NT2/D1 (cell line): Measurements from ENCODE around the gene ENDOU.

Experiments used
- DNase-seq: peaks from one replicate; pipeline ENCODE4 v3.0.0-alpha.2; 2011; ENCODE audit warnings: low read depth, low spot score
- H3K27me3 ChIP-seq: 2 replicates; pipeline ENCODE4 v1.6.0; 2011; ENCODE audit warnings: mild to moderate bottlenecking; ENCODE audit not compliant: insufficient read length, insufficient read depth
- H3K36me3 ChIP-seq: 2 replicates; pipeline ENCODE4 v1.6.1; 2011; ENCODE audit warnings: mild to moderate bottlenecking, low read length, mixed read lengths; ENCODE audit not compliant: insufficient read depth, insufficient read length
- H3K4me1 ChIP-seq: 2 replicates; pipeline ENCODE4 v1.5.1; 2011; ENCODE audit not compliant: insufficient read depth, insufficient read length
- H3K4me3 ChIP-seq: 2 replicates; pipeline ENCODE4 v1.5.1; 2011; ENCODE audit warnings: low read depth; ENCODE audit not compliant: insufficient read length
- H3K9ac ChIP-seq: 2 replicates; pipeline ENCODE4 v1.6.0; 2011; ENCODE audit warnings: low read depth; ENCODE audit not compliant: insufficient read length
- H3K9me3 ChIP-seq: 2 replicates; pipeline ENCODE4 v1.5.1; 2011; ENCODE audit warnings: mild to moderate bottlenecking, low read length; ENCODE audit not compliant: insufficient read depth
- SUZ12 ChIP-seq: IDR thresholded peaks from 2 replicates; pipeline ENCODE4 v1.6.1; 2011; ENCODE audit not compliant: insufficient read length, insufficient read depth; ENCODE audit errors: extremely low read depth
- YY1 ChIP-seq: IDR thresholded peaks from 2 replicates; pipeline ENCODE4 v1.6.1; 2011; ENCODE audit not compliant: insufficient read length, insufficient read depth
- ZNF274 ChIP-seq: IDR thresholded peaks from 2 replicates; pipeline ENCODE4 v1.6.1; 2011; ENCODE audit warnings: mild to moderate bottlenecking, low read depth, low read length

The ENDOU gene

DNA sequence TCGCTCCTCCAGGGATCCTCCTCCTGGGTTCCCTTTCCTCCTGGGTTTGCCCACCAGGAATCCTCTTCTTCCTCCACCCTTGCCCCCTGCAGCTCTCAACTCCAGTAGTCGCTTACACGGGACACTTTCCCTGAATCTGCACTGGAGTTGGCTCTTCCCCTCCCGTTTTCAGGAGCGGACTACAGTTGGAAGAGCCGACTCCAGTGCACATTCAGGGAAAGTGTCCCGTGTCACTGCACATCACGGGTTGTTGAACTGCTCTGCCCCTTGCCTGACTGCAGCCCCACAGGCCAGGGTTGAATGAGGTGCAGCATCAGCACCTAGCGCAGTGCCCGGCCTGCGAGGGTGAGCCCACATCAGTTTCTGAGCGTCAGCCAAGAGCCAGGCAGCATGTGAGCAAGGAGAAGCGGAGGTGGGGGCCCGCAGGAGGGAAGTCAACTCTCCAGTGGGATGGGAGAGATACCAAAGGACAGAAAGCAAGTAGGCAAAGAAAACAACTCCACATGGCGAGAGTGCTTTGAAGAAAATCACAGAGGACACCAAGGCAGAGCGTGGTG lies 20.3 kb upstream of the ENDOU start:
- Histone ChIP-seq H3K4me3 (no peak overlapping the region), H3K9ac (no peak overlapping the region), H3K9me3 (no peaks in the 10 kb centered on the region), H3K36me3 (no peaks in the 10 kb centered on the region), H3K27me3 (peaks cover 3% of the 10 kb centered on the region), H3K4me1 (peaks cover 14% of the 10 kb centered on the region)
- no peak for DNase-seq
- TF ChIP-seq SUZ12 (no peak), ZNF274 (no peak), YY1 (no peak)

- H3K4me1 ChIP-seq = peaks cover 20% of the 10 kb centered on the region
- H3K36me3 ChIP-seq = no peaks in the 10 kb centered on the region
- no peak overlapping the region for H3K4me3 ChIP-seq
- TF ChIP-seq ZNF274 (no peak), SUZ12 (no peak), YY1 (no peak)
- no peak overlapping the region for H3K9ac ChIP-seq
- no peak for DNase-seq
- peaks cover 3% of the 10 kb centered on the region for H3K27me3 ChIP-seq
- no peaks in the 10 kb centered on the region for H3K9me3 ChIP-seq
These were observed 19.6 kb upstream of the ENDOU start for GRCh38 chr12:47744778-47745436.

GRCh38 chr12:47744005-47744651 lies 18.8 kb upstream of the ENDOU start:
- DNase-seq = no peak
- H3K9ac ChIP-seq = no peak overlapping the region
- TF ChIP-seq SUZ12 (no peak), ZNF274 (no peak), YY1 (no peak)

DNA sequence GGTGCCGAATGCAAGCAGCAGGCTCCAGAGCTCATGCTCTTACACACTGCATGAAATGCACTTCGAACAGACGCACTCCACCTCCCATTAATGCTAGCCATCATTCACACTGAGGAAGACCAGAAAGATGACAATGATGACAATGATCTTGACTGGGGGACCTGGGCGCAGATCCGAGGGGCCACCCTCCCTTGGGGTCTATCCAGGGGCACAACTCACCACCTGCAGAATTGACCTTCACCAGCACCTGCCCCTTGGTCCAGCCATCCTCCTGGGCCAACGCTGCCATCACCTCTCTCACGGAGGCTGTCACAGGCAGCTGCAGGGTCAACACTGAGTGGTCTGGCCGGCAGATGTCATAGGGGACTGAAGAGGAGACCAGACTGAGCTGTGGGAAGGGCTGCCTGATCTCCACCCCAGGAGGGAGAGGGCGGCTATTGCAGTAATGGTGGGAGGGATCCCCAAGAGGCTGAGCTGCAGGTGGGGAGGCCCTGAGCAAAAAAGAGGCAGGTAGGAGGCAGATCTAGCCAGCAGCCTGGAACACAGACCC lies 18.1 kb upstream of the ENDOU start:
- DNase-seq = no peak
- Histone ChIP-seq H3K36me3 (no peaks in the 10 kb centered on the region), H3K27me3 (peaks cover 3% of the 10 kb centered on the region), H3K4me1 (peaks cover 20% of the 10 kb centered on the region), H3K9ac (no peak overlapping the region), H3K4me3 (no peak overlapping the region), H3K9me3 (no peaks in the 10 kb centered on the region)
- TF ChIP-seq YY1 = no peak
- TF ChIP-seq ZNF274 = no peak
- no peak for TF ChIP-seq SUZ12

More at GRCh38 chr12:47744005-47744651, 18.8 kb upstream of the ENDOU start:
- H3K9me3 ChIP-seq = no peaks in the 10 kb centered on the region
- H3K36me3 ChIP-seq = no peaks in the 10 kb centered on the region
- H3K4me3 ChIP-seq = no peak overlapping the region
- H3K27me3 ChIP-seq = peaks cover 3% of the 10 kb centered on the region
- H3K4me1 ChIP-seq = peaks cover 20% of the 10 kb centered on the region

DNA sequence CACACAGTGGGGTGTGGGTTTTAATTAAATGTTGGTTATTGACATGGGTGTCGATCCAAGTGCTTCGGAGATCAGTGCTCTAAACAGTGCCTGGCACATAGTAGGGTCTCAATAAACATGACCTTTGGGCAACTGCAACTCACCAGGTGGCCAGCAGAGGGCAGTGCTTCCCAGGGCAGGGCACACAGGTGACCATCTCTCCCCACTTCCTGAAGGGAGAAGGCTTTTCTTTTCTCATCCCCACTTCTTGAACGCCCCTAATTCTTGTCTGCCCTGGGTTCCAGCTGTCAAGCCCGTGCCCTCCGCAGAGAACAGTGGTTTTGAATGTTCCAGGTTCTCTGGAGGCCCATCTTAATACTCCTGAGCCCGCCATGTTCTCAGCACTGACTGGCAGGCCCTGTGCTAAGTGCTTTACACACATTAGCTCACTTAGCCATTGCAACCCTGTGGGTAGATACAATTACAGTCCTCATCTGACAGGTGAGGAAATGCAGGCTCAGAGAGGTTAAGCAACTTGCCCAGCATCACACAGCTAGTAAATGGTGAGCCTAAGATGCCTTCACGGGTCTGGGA lies 17.0 kb upstream of the ENDOU start:
- Histone ChIP-seq H3K9me3 (no peaks in the 10 kb centered on the region), H3K36me3 (no peaks in the 10 kb centered on the region), H3K27me3 (peaks cover 3% of the 10 kb centered on the region), H3K4me3 (no peak overlapping the region), H3K4me1 (peaks cover 20% of the 10 kb centered on the region), H3K9ac (no peak overlapping the region)
- DNase-seq = peak; percentile 43
- TF ChIP-seq ZNF274 (no peak), SUZ12 (no peak), YY1 (no peak)

GRCh38 chr12:47741340-47741703 lies 16.0 kb upstream of the ENDOU start:
- Histone ChIP-seq H3K4me1 (peaks cover 27% of the 10 kb centered on the region), H3K4me3 (no peak overlapping the region), H3K9me3 (no peaks in the 10 kb centered on the region), H3K27me3 (peaks cover 3% of the 10 kb centered on the region), H3K36me3 (no peaks in the 10 kb centered on the region), H3K9ac (no peak overlapping the region)
- no peak for DNase-seq
- TF ChIP-seq YY1 (no peak), ZNF274 (no peak), SUZ12 (no peak)
